ENCODE measurements around the gene TACC2.
"Not testable (repeated sequence)": the region's sequence is repeated elsewhere in the genome, so short reads cannot be mapped to it uniquely, and the experiment has no call there.

TACC2 gene

DNA sequence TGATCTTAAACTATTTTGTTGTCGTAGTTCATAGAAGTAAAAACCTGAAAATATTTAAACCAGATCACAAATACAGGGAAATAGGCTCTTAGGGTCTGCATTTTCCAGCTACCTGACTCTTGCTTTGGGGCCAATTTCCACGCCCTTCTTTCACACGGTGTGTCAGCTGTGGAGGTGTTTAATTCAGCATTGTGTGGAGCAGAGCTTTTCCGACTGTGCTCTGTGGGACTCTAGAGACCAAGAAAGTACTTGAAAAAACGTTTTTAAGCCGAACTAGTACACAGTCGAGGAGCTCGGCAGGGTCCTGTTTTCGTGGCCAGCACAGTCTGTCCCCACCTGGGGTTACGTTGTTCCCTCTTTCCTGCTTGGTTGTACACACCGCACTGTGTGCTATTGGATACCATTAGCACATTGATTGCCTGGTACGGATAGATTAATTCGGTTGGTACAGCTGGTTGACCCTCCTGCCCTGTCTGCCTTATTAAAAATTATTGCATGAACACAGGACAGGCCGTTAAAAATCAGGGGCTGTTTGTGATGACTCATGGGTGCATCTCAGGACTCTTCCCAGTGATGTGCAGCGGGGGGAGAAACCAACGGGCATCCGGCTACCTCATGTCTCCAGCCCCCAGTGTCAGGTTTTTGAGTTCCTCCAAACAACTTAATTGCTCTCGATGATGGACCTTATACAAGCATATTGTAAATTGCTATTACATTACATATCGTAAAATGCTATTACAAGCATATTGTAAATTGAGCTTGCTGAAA is 201.4 kb downstream of the TACC2 start:
- DNase-seq (ENCODE audit: low read depth in 2 of 2) = no peak

DNA sequence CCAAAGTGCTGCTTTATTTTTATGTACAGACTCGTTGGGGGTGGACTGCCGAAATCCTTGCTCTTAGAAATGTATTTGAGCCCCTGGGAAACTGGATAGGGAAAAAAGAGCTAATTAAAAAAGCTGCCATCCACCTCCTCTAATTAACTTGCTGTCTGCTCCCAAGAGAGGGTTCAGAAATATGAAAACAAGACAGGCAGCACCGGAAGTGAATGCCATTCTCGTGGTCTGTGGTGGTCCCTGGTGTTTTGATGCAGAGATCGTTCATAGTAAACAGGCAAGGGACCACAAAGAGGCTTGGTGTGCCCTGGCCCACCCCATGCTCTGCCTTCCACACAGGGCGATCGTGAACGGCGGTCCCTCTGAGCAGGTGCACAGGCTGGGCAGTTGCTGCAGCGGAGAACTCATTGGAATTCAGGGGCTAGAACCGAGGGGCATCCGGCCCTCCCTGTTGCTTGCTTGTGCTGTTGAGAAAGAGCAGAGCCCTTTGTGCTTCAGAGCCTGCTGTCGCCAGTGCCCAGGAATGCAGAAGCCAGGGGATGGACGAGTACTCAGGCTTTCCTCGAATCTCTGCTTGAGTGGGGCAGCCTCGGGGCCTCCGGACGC is 203.1 kb downstream of the TACC2 start:
- no peak for DNase-seq (ENCODE audit: low read depth in 2 of 2)

DNA sequence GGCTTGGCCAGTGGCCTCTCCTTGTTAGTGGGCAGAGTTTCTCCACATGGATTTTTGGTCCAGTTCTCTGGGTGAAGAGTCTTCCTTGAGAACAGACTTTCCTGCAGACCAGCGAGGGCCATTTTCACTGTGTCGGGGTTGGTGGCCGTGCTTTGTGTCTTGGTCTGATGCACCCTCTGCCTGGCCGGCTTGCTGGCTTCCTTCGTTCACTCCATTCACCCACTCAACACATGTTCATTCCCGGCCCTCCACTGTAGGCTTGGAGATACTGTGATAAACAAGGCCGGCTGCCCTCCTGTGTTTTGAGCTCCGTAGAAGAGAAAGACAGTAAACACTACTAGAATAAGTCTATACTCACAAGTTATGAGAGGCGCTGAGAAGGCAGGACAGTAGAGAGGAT is 205.3 kb downstream of the TACC2 start:
- DNase-seq (ENCODE audit: low read depth in 2 of 2) = no peak

DNA sequence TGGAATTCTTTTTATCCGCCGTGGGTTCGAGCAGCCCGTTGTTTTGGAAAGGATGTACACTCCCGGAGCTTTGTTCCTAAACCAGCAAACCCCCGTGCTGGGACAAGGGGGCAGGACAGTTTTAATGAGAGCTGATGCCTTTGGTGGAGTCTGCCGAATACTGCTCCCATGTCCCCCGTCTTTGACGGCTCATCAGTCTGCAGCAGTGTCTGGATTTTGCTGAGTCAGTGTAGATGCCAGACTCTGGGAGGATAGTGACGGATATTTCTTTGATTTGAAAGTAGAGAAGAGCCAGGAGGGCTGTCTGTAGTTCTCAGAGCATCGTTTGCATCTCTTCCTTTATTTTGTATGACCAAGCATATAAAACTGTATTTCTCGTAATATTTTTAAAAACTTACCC is 207.3 kb downstream of the TACC2 start:
- DNase-seq (ENCODE audit: low read depth in 2 of 2) = no peak

DNA sequence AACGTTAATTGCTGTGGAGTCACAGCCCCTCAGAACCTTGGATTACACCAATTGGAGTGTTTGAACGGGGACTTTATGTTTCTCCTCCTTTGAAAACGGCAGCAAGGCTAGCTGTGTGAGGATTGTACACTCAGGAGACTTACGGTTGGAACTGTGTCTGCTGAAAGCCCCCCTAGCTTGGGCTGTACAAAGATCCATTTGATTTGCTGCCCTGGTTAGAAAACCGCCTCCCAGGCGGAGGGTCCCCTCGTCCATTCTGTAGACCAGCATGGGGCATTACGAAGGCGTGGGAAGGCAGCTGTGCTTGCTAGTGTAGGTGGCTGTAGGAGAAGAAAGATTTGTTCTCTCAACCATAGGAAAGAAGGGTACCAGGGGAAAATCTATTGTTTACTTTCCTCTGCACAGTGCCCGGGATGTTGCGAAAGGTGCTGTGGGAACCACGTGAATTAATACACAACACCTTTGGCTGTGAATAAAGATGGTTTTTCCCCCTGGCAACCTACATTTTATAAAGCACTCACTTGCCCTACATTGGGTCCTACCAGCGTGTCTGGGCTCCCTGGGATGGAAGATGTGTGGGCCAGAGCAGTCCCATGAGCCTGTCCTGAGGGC is 208.8 kb downstream of the TACC2 start:
- DNase-seq (ENCODE audit: low read depth in 2 of 2) = no peak

DNA sequence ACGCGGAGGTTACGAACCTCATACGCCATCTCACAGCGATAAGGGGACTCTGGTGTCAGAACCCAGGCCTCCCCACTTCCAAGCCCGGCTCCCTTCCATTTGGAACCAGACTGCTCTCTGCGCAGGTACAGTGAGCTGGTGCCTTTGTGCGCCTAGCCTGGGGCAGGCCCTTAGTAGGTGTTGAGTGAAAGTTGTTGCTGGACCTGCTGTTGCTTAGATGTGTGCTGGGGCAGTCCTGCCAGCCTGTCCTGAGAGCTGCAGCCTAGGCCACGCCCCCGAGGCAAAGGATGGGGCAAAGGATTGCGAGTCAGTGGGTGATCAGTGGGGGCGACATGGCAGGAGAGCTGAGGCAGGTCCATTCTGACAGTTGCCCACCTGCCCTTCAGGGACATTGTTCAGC is 209.7 kb downstream of the TACC2 start:
- no peak for DNase-seq (ENCODE audit: low read depth in 2 of 2)

DNA sequence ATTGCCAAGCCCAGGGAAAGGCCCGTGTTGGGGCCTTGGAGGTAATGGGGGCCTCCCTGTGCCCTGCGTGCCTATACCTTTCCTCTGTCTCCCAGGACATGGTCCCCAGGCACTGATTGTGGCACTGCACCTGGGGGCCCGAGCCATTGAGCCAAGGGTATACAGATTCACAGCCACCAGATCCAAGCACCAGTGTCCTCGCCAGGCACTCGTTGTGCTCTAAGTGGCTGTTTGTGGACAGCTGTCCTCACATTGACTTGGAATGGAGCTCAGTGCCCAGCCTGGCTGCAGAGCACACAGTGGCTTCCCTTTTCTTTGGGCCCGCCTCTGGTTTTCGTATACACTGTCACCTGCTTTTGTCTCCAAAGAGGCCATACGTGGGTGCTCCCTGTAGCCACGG is 210.1 kb downstream of the TACC2 start:
- DNase-seq (ENCODE audit: low read depth in 2 of 2) = no peak

DNA sequence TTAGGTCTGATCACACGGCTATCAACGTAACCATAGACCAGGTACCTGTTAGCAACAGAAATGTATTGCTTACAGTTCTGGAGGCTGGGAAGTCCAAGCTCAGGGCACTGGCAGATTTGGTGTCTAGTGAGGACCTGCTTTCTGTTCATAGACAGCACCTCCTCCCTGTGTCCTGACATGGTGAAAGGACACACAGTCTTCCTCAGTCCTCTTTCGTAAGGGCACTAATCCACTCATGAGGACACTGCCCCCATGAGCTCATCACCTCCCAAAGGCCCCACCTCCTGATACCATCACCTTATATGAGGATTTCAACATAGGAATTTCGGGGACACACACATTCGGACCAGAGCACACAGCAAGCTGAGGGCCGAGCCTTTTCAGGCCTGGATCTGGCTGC is 210.7 kb downstream of the TACC2 start:
- DNase-seq (ENCODE audit: low read depth in 2 of 2) = no peak

DNA sequence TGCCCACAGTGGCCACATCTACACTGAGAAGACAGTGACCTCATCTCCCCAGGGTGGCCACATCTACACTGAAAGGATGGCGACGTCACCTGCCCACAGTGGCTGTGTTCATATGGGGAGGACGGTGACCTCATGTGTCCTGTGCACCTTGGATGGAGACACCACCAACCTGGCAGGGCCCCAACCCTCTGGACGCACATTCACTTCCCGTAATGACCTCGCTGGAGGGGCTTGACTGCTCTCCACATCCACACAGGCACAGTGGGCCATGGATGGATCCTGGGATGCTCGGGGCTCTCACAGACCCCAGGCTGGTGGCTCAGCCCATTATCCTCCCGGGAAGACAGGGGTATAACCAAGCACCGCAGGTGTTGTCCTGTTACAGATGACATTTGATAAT is 212.4 kb downstream of the TACC2 start:
- no peak for DNase-seq (ENCODE audit: low read depth in 2 of 2)

DNA sequence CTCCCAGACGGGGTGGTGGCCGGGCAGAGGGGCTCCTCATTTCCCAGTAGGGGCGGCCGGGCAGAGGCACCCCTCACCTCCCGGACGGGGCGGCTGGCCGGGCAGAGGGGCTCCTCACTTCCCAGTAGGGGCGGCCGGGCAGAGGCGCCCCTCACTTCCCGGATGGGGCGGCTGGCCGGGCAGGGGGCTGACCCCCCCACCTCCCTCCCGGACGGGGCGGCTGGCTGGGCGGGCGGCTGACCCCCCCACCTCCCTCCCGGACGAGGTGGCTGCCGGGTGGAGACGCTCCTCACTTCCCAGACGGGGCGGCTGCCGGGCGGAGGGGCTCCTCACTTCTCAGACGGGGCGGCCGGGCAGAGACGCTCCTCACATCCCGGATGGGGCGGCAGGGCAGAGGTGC is 214.2 kb downstream of the TACC2 start:
- DNase-seq (ENCODE audit: low read depth in 2 of 2) = not testable (repeated sequence)

DNA sequence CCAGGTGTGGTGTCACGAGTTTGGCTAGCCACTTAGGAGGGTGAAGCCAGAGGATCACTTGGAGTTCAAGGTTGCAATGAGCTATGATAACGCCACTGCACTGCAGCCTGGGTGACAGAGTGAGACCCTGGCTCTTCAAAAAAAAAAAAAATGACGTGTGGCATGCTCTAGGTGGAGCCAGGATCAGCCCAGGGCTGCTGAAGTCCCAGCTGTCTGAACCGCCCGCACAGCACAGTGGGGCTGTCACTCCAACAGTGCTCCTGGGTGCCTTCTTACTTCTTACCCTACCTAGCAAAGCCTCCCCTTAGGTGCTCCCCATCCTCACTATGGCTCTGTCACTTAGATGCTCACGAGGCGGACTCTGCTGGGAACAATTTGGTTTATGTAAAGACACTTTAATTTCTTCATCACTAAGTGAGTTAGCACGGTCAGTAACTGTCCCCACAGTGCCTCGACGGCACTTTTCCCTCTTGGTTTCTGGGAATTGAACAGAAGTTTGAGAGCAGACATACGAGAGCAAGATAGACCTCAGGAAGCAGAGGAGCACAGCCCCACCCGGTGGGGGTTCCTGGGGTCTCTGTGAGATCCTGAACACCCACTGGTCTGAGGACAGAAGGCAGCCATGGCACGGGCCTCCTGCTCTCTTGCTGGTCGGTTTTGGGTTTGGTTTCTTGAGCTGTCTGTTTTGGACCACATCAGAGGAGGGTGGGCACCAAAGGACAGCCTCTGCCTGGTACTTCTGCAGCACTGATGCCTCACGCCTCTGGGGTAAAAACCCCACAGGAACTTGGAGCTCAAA is 215.9 kb downstream of the TACC2 start:
- no peak for DNase-seq (ENCODE audit: low read depth in 2 of 2)

DNA sequence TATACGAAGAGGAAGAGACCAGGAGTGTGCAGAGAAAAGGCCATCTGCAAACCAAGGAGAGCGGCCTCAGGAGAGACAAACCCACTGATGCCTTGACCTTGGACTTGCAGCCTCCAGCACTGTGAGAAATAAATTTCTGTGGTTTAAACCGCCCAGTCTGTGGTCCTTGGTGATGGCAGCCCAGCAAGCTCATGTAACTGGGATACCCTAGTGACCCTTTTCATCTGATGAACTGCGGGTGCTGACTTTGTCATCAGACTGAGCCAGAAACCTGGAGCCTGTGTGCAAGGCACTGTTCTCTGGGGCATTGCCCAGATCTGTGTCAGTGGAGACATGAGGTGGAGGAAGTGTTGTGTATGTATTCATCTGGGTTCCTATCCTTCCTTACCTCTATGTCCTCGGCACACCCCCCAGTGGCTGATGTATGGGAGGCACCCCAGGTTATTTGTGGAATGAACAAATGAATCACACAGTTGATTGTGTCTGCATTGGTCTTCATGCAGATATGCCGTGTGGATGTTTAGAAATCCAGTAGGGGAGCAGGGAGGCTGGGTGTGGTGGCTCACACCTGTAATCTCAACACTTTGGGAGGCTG is 217.6 kb downstream of the TACC2 start:
- no peak for DNase-seq (ENCODE audit: low read depth in 2 of 2)

DNA sequence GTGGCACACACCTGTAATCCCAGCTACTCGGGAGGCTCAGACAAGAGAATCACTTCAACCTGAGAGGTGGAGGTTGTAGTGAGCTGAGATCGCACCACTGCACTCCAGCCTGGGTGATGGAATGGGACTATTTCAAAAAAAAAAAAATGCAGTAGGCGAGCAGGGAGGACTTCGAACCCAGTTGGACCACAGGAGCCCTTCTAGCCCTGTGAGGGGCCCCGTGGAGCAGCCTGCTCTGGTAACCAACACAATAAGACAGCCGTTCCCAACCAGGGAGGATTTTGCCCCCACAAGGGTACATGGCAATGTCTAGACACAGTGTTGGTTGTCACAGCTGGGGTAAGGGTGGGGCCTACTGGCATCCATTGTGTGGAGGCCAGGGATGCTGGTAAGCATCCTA is 218.2 kb downstream of the TACC2 start:
- DNase-seq (ENCODE audit: low read depth in 2 of 2) = no peak

DNA sequence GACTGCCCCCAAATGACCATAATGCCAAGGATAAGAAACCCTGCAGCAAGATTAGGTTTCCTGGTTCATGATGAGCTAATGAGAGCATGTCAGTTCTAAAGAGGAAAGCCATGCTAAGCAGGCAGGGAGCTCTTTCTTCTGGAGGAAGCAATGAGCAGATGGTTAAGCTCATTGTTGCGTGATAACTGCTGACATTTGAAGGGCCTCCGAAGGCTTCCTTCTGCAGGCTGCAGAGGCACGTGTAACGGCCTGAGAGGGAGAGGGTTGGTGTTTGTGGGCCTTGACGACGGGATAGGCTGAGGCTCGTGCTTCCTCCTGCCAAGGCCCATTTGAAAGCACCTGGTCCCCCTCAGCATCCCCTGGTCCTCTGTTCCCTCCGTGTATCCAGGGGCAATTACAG is 218.6 kb downstream of the TACC2 start:
- no peak for DNase-seq (ENCODE audit: low read depth in 2 of 2)

DNA sequence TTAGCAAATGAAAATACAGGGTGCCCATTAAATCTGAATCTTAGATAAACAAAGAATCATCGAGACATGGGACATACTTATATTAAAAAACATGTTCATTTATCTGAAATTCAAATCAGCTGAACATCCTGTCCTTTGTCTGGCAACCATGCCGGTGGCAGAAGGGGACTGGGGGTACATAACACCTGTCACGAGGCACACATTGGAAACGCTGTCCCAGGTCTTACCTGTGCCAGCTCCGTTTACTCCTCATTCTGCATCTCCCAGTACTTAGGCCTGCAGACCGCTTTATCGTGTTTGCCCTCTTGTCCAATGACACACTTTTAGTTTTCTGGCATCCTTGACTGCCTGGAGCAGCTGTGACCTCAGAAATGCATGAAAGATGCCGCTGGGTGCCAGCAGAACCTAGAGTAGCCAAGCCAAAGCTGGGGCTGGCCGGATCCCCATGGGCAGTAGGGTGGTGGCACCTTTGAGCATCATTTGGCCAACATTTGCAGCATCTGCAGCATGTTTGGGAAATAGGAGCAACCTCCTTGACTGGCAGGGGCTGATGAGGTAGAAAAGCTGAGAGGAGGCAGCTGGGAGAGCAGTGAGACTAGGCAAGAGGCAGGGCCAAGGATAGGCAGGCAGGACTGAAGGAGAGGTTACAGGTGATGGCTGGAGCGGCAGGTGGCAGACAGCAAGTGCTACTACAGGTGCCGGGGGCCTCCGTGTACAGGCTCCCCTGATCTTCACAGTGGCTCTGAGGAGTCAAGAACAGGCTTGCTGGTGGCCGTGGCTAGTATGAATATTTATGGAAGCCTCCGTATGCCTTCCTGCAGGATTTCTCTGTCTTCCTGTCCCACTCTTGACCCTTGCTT is 219.8 kb downstream of the TACC2 start:
- DNase-seq (ENCODE audit: low read depth in 2 of 2) = no peak

DNA sequence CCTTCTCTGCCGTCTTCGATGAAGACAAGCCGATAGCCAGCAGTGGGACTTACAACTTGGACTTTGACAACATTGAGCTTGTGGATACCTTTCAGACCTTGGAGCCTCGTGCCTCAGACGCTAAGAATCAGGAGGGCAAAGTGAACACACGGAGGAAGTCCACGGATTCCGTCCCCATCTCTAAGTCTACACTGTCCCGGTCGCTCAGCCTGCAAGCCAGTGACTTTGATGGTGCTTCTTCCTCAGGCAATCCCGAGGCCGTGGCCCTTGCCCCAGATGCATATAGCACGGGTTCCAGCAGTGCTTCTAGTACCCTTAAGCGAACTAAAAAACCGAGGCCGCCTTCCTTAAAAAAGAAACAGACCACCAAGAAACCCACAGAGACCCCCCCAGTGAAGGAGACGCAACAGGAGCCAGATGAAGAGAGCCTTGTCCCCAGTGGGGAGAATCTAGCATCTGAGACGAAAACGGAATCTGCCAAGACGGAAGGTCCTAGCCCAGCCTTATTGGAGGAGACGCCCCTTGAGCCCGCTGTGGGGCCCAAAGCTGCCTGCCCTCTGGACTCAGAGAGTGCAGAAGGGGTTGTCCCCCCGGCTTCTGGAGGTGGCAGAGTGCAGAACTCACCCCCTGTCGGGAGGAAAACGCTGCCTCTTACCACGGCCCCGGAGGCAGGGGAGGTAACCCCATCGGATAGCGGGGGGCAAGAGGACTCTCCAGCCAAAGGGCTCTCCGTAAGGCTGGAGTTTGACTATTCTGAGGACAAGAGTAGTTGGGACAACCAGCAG is 221.7 kb downstream of the TACC2 start:
- no peak for DNase-seq (ENCODE audit: low read depth in 2 of 2)

DNA sequence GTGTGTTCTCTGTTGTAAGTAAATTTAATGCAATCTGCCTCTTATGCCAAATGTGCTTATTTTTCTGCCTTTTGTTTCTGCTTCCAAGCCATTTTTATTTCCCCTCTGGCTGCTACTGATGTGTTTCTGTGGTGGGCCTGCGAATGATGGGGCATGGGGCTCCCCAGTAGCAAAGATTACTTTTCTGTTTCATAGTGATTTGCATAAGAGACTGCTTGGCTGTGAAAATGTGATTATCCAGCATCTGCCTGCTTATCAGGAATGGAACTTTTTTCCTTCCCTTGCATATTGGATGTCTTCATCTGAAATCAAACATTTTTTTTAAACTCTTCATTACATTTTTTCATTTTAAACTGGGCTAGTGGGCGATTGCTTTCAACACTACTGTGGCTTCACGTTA is 224.4 kb downstream of the TACC2 start:
- no peak for DNase-seq (ENCODE audit: low read depth in 2 of 2)

DNA sequence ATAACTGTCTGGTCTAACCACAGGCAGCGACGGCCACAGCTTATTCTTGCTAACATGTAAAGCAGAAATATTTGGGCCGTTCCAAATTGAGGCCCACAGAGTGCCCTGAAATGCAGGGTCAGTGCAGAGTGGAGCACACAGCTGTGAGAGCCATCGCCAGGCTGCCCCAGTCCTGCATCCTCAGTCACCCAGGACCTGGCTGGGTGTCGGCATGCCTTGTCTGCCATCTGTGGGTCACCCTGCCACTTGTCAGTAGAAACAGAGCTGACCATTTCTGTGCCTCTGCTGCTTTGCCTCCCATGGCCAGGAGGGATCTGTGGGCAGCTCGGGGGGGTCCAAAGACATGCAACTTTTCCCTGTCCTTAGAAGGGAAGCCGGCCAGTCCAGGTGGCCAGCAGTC is 224.8 kb downstream of the TACC2 start:
- DNase-seq (ENCODE audit: low read depth in 2 of 2) = no peak

DNA sequence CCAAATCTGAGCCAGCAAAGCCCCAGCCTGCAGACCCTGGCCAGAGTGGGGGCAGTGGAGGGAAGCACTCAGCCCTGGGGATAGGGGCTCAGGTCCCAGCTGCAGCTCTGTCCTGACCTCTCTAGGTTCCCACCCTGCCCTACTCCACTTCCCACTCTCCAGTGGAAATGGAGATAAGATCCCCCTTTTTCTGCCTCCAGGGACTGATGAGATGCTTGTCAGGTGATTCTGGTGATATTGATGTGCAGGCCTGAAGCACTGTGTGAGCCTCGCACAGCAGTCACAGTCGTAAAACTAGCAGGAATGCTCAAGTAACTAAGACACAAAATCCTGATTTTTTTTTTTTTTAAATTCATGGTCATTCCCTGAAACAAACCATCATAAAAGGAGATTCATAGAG is 227.1 kb downstream of the TACC2 start:
- no peak for DNase-seq (ENCODE audit: low read depth in 2 of 2)

DNA sequence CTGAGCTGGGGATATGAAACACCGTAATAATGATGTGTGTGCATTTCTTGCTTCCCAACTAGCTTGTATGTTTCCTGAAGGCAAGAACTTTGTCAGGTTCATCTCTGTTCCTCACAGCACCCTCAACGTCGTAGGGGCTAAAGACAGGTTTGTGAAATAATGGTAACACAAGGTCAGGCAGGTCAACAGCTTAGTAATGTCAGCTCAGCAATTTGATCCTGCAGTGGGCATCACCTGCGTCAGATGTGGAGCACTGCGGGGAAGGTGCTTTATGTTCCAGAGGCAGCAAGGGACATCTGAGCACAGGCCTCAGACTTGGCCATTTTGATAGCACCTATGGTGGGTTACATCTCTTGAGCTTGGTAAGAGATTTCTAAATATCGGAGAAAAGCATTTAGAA is 230.4 kb downstream of the TACC2 start:
- DNase-seq (ENCODE audit: low read depth in 2 of 2) = no peak

Measured in stimulated activated CD8-positive, alpha-beta memory T cell treated with anti-CD3 and anti-CD28 coated beads, Interleukin-15, amount 100 ng/mL, for 4 hours (primary cell).